Measurements from ENCODE around the gene ZNF445. TPM values are rescaled to one million over a fixed set of nuclear protein-coding genes. Genes with fewer than 3 reads are reported as not detected.

Gene ZNF445
- total and polyA plus RNA-seq, 9 of the 15 experiments (the other 6 are each of a cell fraction or from before 2014, with no cell fraction given): 1.2 to 26.9 (median 10.6) TPM

GRCh38 chr3:44510000-44510368 is 32.5 kb upstream of the ZNF445 start (continued):
- peak; percentile 75; the same call in 1 of the 2 replicates for TF ChIP-seq ZNF655 (CRISPR knock-in tag; IDR thresholded peaks at IDR 0.05)
- TF ChIP-seq HDAC3 (IDR thresholded peaks at IDR 0.05; ENCODE audit: borderline replicate concordance, partially characterized antibody): no peak
- no peak for TF ChIP-seq RNF2 (IDR thresholded peaks at IDR 0.05)
- TF ChIP-seq ZFP36 (IDR thresholded peaks at IDR 0.05; ENCODE audit: low read depth, low read length, partially characterized antibody): no peak
- TF ChIP-seq GMEB1 (CRISPR knock-in tag; IDR thresholded peaks at IDR 0.05): 0 out of 2 replicates have a peak, but pooled peaks have one; percentile 3
- no peak for TF ChIP-seq HIVEP1 (CRISPR knock-in tag; IDR thresholded peaks at IDR 0.05)
- TF ChIP-seq ZBTB12 (CRISPR knock-in tag; IDR thresholded peaks at IDR 0.05): no peak
- no peak for TF ChIP-seq MYC (IDR thresholded peaks at IDR 0.05; ENCODE audit: low read depth, low read length)
- no peak for TF ChIP-seq MYC (CRISPR knock-in tag; IDR thresholded peaks at IDR 0.05; ENCODE audit: borderline replicate concordance, low read depth)
- no peak for TF ChIP-seq RUNX1 (IDR thresholded peaks at IDR 0.05; ENCODE audit: low read depth)
- peak; percentile 32; the same call in 1 of the 2 replicates for TF ChIP-seq ATF6 (CRISPR knock-in tag; IDR thresholded peaks at IDR 0.05)
- TF ChIP-seq PTBP1 (IDR thresholded peaks at IDR 0.05; ENCODE audit: low read depth, low read length): no peak
- TF ChIP-seq MXI1 (IDR thresholded peaks at IDR 0.05; ENCODE audit: low read depth, low read length): no peak
- peak; percentile 46; the same call in 1 of the 2 replicates for TF ChIP-seq ETV1 (tag; conservative IDR thresholded peaks at IDR 0.05; ENCODE audit: low read depth)
- TF ChIP-seq CCNT2 (IDR thresholded peaks at IDR 0.05; ENCODE audit: borderline replicate concordance, extremely low read depth, insufficient read length, low read depth, low read length): no peak
- no peak for TF ChIP-seq DEAF1 (CRISPR knock-in tag; IDR thresholded peaks at IDR 0.05)
- TF ChIP-seq NR2C2 (CRISPR knock-in tag; IDR thresholded peaks at IDR 0.05): no peak
- TF ChIP-seq NR2C2 (tag; IDR thresholded peaks at IDR 0.05): no peak
- no peak for TF ChIP-seq U2AF1 (optimal IDR thresholded peaks at IDR 0.05; ENCODE audit: low read depth, low read length)
- no peak for TF ChIP-seq PHF21A (IDR thresholded peaks at IDR 0.05; ENCODE audit: borderline replicate concordance, low read depth)

Data from K562 (cell line).